ENCODE results near the gene SHANK2.

SHANK2 gene

DNA sequence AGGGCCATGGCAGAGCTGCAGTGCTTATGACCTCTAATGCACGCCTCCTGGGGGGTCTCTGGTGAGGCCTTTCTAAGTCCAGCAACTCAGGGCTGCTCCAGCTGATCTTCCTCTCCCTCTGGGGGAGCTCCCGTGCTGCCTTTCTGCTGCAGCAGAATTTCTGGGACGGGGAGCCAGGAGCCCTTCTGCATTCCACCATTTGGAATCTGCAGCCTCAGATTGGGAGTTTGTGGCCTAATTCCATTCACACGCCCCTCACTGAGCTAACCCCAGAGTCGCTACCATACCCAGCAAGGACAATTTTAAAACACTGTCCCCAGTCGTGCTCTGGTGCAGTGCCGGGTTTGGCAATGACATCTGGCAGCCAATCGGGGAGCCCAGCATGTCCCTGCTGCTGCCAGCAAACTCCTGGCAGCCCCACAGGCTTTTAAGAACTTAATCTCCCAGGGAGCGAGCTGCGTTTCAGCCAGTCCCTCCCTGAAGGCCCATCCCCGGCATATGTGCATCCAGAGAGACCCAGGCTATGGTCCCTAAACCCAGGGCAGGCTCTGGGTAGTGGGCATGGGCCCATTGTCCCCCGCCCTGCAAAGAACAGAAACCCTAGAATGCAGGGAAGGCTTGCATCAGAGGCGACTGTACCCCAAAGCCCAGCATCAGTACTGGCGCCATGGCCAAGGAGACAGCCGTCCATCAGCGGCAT lies 4.7 kb downstream of the SHANK2 start:
- TF ChIP-seq EGR1 (IDR thresholded peaks at IDR 0.05) (no peak), ZBTB7A (IDR thresholded peaks at IDR 0.05; ENCODE audit: low read depth) (no peak), FOXM1 (IDR thresholded peaks at IDR 0.05; ENCODE audit: borderline replicate concordance, low read depth) (no peak), TEAD4 (IDR thresholded peaks at IDR 0.05) (no peak)
- TF ChIP-seq, protein P1, sequence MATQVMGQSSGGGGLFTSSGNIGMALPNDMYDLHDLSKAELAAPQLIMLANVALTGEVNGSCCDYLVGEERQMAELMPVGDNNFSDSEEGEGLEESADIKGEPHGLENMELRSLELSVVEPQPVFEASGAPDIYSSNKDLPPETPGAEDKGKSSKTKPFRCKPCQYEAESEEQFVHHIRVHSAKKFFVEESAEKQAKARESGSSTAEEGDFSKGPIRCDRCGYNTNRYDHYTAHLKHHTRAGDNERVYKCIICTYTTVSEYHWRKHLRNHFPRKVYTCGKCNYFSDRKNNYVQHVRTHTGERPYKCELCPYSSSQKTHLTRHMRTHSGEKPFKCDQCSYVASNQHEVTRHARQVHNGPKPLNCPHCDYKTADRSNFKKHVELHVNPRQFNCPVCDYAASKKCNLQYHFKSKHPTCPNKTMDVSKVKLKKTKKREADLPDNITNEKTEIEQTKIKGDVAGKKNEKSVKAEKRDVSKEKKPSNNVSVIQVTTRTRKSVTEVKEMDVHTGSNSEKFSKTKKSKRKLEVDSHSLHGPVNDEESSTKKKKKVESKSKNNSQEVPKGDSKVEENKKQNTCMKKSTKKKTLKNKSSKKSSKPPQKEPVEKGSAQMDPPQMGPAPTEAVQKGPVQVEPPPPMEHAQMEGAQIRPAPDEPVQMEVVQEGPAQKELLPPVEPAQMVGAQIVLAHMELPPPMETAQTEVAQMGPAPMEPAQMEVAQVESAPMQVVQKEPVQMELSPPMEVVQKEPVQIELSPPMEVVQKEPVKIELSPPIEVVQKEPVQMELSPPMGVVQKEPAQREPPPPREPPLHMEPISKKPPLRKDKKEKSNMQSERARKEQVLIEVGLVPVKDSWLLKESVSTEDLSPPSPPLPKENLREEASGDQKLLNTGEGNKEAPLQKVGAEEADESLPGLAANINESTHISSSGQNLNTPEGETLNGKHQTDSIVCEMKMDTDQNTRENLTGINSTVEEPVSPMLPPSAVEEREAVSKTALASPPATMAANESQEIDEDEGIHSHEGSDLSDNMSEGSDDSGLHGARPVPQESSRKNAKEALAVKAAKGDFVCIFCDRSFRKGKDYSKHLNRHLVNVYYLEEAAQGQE (IDR thresholded peaks at IDR 0.05; ENCODE audit: low read depth): no peak

DNA sequence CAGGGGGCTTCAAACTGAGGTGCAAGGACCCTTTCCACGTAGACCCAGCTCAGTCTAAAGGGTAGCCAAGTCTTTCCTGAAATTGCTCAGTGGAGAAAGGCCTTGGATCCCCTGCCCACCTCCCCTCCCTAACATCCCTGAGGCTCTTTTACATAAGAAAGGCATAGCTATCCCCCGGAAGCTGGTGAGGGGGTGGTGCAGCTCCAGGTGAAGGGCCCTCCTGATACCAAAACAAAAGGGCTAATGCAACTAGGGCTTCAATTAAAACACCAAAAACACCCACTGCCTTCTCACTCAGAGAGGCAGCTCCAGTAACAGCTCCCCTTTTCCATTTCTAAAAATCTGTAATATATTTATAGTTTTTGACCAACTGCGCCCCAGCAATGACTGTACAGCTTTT lies 5.8 kb downstream of the SHANK2 start:
- no peak for TF ChIP-seq YY1 (IDR thresholded peaks at IDR 0.05; ENCODE audit: low read depth)
- TF ChIP-seq, protein P1 (IDR thresholded peaks at IDR 0.05; ENCODE audit: low read depth): no peak
- TF ChIP-seq EP300 (IDR thresholded peaks at IDR 0.05; ENCODE audit: borderline replicate concordance): no peak
- no peak for TF ChIP-seq EGR1 (IDR thresholded peaks at IDR 0.05)
- no peak for TF ChIP-seq CREB1 (IDR thresholded peaks at IDR 0.05; ENCODE audit: low read depth)
- no peak for TF ChIP-seq TCF12 (IDR thresholded peaks at IDR 0.05; ENCODE audit: low read depth)
- no peak for TF ChIP-seq NFIC (IDR thresholded peaks at IDR 0.05)
- TF ChIP-seq, protein P2, sequence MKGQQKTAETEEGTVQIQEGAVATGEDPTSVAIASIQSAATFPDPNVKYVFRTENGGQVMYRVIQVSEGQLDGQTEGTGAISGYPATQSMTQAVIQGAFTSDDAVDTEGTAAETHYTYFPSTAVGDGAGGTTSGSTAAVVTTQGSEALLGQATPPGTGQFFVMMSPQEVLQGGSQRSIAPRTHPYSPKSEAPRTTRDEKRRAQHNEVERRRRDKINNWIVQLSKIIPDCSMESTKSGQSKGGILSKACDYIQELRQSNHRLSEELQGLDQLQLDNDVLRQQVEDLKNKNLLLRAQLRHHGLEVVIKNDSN (IDR thresholded peaks at IDR 0.05): no peak
- TF ChIP-seq TEAD4 (IDR thresholded peaks at IDR 0.05): no peak
- TF ChIP-seq CEBPB (IDR thresholded peaks at IDR 0.05): no peak
- TF ChIP-seq, protein P3, sequence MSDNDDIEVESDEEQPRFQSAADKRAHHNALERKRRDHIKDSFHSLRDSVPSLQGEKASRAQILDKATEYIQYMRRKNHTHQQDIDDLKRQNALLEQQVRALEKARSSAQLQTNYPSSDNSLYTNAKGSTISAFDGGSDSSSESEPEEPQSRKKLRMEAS (IDR thresholded peaks at IDR 0.05): no peak
- no peak for TF ChIP-seq RAD21 (IDR thresholded peaks at IDR 0.05; ENCODE audit: low read depth)
- no peak for TF ChIP-seq TAF1 (IDR thresholded peaks at IDR 0.05; ENCODE audit: low read depth)
- no peak for TF ChIP-seq FOXM1 (IDR thresholded peaks at IDR 0.05; ENCODE audit: borderline replicate concordance, low read depth)
- TF ChIP-seq ZBTB7A (IDR thresholded peaks at IDR 0.05; ENCODE audit: low read depth): no peak

DNA sequence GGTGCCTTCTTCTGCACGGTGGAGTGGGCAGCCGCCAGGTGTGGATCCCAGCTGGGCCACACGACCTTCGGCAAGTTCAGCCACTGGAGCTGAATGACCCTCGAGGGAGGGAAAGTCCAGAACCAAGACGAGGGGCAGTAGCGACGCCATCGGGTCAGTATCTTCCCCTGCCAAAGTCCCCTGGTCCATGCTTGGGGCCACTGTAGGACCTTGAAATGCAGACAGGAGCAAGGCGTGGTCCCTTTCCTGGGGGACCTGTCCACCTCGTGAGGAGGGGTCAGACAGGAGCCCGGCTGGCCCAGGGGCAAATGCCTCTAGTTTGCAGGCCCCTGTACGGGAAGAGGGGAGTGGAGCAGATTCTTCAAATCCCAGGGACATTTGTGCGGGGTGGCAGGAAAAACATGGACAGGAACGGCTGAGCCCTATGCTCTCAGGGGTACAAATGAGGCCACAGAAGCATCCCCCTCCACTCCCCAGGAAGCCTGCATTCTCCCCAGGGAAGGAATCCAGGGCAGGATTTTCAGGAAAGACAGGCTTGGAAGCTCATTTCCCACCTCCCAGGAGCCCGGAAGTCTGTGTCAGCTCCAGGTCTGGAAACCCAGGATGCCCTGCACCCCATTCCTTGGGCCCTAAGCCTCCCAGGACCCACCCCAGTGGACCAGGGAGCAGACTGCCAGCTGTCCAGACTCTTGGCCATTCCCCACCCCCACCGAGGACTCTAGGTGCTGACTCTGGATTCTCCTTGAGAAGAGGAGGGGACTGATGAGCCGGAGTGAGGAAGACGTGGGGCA lies 6.6 kb downstream of the SHANK2 start:
- TF ChIP-seq TAF1 (IDR thresholded peaks at IDR 0.05; ENCODE audit: low read depth) (no peak), FOXM1 (IDR thresholded peaks at IDR 0.05; ENCODE audit: borderline replicate concordance, low read depth) (no peak), EGR1 (IDR thresholded peaks at IDR 0.05) (no peak), NFIC (IDR thresholded peaks at IDR 0.05) (no peak), EP300 (IDR thresholded peaks at IDR 0.05; ENCODE audit: borderline replicate concordance) (no peak), TCF12 (IDR thresholded peaks at IDR 0.05; ENCODE audit: low read depth) (no peak), CEBPB (IDR thresholded peaks at IDR 0.05) (no peak), YY1 (IDR thresholded peaks at IDR 0.05; ENCODE audit: low read depth) (no peak), TEAD4 (IDR thresholded peaks at IDR 0.05) (no peak), ZBTB7A (IDR thresholded peaks at IDR 0.05; ENCODE audit: low read depth) (no peak), RAD21 (IDR thresholded peaks at IDR 0.05; ENCODE audit: low read depth) (no peak), CREB1 (IDR thresholded peaks at IDR 0.05; ENCODE audit: low read depth) (no peak)
- TF ChIP-seq, protein P3 (IDR thresholded peaks at IDR 0.05): no peak
- TF ChIP-seq, protein P1 (IDR thresholded peaks at IDR 0.05; ENCODE audit: low read depth): no peak
- TF ChIP-seq, protein P2 (IDR thresholded peaks at IDR 0.05): no peak
